Measurements from ENCODE around the gene SUN5. TPM values are rescaled to one million over a fixed set of nuclear protein-coding genes. Genes with fewer than 3 reads are reported as not detected.

The SUN5 gene, protein sequence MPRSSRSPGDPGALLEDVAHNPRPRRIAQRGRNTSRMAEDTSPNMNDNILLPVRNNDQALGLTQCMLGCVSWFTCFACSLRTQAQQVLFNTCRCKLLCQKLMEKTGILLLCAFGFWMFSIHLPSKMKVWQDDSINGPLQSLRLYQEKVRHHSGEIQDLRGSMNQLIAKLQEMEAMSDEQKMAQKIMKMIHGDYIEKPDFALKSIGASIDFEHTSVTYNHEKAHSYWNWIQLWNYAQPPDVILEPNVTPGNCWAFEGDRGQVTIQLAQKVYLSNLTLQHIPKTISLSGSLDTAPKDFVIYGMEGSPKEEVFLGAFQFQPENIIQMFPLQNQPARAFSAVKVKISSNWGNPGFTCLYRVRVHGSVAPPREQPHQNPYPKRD
- not detected in 5 replicates for total RNA-seq (2022; extraction: Qiagen RNA extraction; ENCODE audit: low read depth)

DNA sequence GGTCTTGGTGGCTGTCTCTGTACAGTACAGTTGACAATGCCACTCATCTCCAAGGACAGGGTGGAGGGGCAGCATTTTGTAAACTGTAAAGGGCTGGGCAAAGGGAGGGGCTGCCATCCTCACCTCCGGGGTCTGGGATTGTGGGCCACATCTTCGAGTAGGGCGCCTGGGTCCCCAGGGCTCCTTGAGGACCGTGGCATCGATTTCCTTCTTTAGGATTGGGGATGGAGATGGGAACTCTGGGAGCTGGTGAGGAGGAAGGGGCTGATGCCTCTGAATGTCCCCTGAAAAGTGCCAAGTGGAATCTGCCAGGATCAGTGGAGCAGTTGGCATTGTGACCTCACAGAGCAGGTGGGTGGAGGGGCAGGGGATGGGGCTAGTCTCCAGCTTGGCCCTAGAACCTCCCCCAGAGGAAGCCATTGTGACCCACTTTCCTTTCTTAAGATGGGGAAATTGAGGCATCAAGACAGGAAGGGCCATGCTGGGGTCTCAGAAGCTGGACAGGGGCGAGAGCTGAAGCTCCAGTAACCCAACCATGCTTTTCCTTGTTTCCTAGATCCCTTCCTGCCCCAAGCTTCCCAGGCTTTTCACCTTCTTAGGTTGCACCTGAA lies at the start of gene SUN5:
Gene SUN5, minus strand, starts transcription at position 293 of the 611 bp plus-strand sequence. Its CDS starts 93 bp downstream, at position 200.

DNA sequence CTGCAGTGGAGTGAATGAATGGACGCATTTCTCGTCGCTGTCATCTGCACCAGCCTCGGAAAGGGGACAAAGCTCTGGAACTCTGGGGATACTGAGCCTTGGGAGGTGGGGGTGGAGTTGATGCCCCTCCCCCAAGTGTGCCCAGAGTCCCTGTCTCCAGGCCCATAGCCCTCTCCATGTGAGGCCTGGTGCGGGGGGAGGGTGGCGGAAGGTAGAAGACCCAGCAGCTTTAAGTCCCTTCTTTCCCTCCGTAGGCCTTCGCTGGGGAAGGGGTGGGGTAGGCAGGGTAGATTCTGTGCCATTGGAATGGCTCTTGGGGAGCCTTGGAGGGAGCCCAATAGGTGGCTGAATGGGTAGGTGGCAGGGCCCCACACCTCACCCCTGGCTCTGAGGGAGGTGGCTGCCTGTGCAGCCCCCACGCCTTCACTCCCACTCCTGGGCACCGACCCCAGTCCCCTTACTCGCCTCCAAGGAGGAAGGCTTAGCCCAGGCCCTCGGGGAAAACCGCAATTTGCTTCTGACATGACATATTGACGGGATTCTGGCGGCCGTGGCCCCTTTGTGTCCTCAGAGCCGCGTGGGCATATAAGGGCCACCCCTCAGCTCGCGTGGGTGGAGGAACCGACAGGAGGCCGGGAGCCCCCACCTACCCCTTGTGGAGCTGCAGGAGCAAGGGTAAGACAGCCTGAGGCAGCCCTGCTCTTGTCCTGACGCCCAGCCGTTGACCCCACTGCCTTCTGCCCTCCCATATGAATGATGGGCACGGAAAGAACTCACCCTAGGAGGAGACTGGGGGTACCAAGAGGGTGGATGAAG lies 49.3 kb upstream of the SUN5 start, which contains the start of gene BPIFB3:
Gene BPIFB3, plus strand, starts transcription at position 613 of the 816 bp plus-strand sequence. CDS start 1,533 bp downstream, outside the sequence.

DNA sequence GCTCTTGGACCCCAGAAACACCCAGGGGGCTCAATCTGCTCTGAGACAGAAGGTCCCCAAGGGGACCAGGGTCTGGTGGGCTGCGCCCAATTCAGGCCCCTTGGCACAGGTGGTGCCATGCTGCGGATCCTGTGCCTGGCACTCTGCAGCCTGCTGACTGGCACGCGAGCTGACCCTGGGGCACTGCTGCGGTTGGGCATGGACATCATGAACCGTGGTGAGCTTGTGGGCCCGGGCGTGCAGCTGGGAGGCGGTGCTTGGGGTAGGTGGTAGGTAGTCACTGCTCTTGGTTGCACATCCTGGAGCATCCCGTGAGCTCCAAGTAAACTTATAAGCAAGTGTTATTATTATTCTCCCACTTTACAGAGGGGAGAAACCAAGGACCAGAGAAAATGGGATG lies 27.3 kb upstream of the SUN5 start, which contains the start of gene BPIFB6:
Gene BPIFB6, plus strand, starts transcription at position 118 of the 400 bp plus-strand sequence. Its CDS starts 0 bp downstream, at position 118.

DNA sequence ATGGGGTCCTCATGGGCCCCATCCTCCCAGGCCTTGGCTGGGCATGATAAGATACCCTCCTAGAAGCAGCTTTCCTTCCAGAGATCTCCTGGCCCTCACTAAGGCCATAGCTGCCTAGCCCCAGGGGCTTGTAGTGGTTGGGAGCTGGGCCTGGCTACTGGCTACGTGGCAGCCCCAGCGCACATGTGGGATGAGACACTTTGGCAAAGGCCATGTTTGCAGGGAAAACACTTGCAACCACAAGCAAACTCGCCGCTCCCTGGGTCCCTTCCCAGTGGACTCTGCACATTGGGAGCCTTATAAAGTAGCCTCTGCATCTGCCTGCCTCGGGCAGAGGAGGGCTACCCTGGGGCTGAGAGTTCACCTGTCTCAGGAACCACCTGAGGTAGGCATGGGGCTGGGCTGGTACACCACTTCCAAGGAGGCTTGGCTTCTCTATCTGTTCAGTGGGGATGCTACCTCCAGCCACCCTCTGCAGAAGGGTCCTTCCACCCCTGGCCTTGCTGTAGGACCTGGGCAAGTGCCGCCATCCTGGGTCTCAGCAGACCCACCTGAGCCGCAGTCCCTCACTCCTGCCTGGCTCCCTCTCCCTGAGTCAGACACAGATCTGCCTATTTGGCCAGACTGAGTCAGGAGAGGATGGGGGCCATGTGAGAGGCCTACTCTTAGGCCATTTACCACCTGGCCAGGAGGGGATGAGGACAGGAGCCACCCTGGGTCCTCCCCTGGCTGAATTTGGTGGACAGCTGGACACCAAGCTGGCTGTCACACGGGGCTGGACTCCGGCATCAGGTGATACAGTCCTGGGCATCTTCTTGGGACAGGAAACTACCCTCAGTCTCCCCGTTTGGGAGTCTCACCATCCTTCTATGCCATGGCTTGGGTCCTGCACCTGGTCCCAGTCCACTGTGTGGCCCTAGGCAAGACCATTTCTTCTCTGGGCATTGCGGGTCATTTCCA lies 3.4 kb upstream of the SUN5 start, which contains the start of gene BPIFB2:
Gene BPIFB2, plus strand, starts transcription at position 329 of the 960 bp plus-strand sequence. CDS start 871 bp downstream, outside the sequence.

Other genes starting within 250 kb of the SUN5 start
- 3.3 to 5.2 TPM (median 4.2 TPM) in 5 replicates for gene DNMT3B, start 242.0 kb downstream of the SUN5 start, total RNA-seq (2022; extraction: Qiagen RNA extraction; ENCODE audit: low read depth)
- 134 to 153 TPM (median 143 TPM) in 5 replicates for gene MAPRE1, start 184.5 kb downstream of the SUN5 start, total RNA-seq (2022; extraction: Qiagen RNA extraction; ENCODE audit: low read depth)
- gene EFCAB8, start 145.5 kb downstream of the SUN5 start, total RNA-seq (2022; extraction: Qiagen RNA extraction; ENCODE audit: low read depth): not detected in 5 replicates
- not detected in 5 replicates for gene BPIFB2, start 3.3 kb upstream of the SUN5 start, total RNA-seq (2022; extraction: Qiagen RNA extraction; ENCODE audit: low read depth)
- not detected in 5 replicates for gene BPIFB6, start 27.2 kb upstream of the SUN5 start, total RNA-seq (2022; extraction: Qiagen RNA extraction; ENCODE audit: low read depth)
- not detected in 5 replicates for gene BPIFB3, start 49.5 kb upstream of the SUN5 start, total RNA-seq (2022; extraction: Qiagen RNA extraction; ENCODE audit: low read depth)
- not detected in 5 replicates for gene BPIFB4, start 75.2 kb upstream of the SUN5 start, total RNA-seq (2022; extraction: Qiagen RNA extraction; ENCODE audit: low read depth)
- gene BPIFA2, start 163.7 kb upstream of the SUN5 start, total RNA-seq (2022; extraction: Qiagen RNA extraction; ENCODE audit: low read depth): 0.19 TPM in 1 of 5 replicates, not detected in the others
- not detected in 5 replicates for gene BPIFA3, start 212.9 kb upstream of the SUN5 start, total RNA-seq (2022; extraction: Qiagen RNA extraction; ENCODE audit: low read depth)
- gene BPIFA1, start 231.6 kb upstream of the SUN5 start, total RNA-seq (2022; extraction: Qiagen RNA extraction; ENCODE audit: low read depth): not detected in 5 replicates

Measured in A549 treated with GW870086 at 1 μM for 4 hours (cell line).